DND-41 (cell line): ENCODE data around the gene CEP152.

ENCODE experiments used
- ATAC-seq: fragments of 200-7000 bp; cut with Tn5 transposase; 3 replicates; pipeline ENCODE4 v1.9.1; 2021; ENCODE audit warnings: low read depth; ENCODE audit not compliant: insufficient read depth
- DNase-seq: peaks from one replicate; pipeline ENCODE4 v3.0.0-alpha.2; 2020
- H2AFZ ChIP-seq: 2 replicates; pipeline ENCODE4 v1.6.0; 2012; ENCODE audit warnings: low read depth, low read length
- H3K27ac ChIP-seq: 2 replicates; pipeline ENCODE4 v1.5.1; 2012; ENCODE audit warnings: low read length, inconsistent platforms
- H3K27me3 ChIP-seq: fragments of 200-600 bp; sonication (generic); 2 replicates; pipeline ENCODE4 v1.6.0; 2012; ENCODE audit warnings: low read length, mild to moderate bottlenecking, inconsistent platforms; ENCODE audit not compliant: insufficient read depth, poor library complexity
- H3K36me3 ChIP-seq: 2 replicates; pipeline ENCODE4 v1.5.1; 2012; ENCODE audit warnings: low read length, inconsistent platforms; ENCODE audit not compliant: insufficient read depth
- H3K4me1 ChIP-seq: 2 replicates; pipeline ENCODE4 v1.5.1; 2012; ENCODE audit warnings: mild to moderate bottlenecking, low read length; ENCODE audit not compliant: insufficient read depth
- H3K4me2 ChIP-seq: 2 replicates; pipeline ENCODE4 v1.6.0; 2012; ENCODE audit warnings: mild to moderate bottlenecking, moderate library complexity, low read length, inconsistent platforms; ENCODE audit not compliant: insufficient read depth
- H3K4me3 ChIP-seq, 2 experiments: fragments of 200-600 bp in 1 of 2; shearing (Covaris generic) in 1 of 2; 2 replicates each; pipeline ENCODE4 v1.5.1; 2012 to 2016; ENCODE audit warnings: inconsistent platforms in 2 of 2, low read length in 2 of 2, mild to moderate bottlenecking in 2 of 2, low read depth in 1 of 2, moderate library complexity in 1 of 2
- H3K79me2 ChIP-seq: 2 replicates; pipeline ENCODE4 v1.6.0; 2012; ENCODE audit warnings: low read length, inconsistent platforms; ENCODE audit not compliant: insufficient read depth
- H3K9ac ChIP-seq: 2 replicates; pipeline ENCODE4 v1.6.0; 2012; ENCODE audit warnings: low read depth, mild to moderate bottlenecking, inconsistent platforms, low read length, moderate library complexity
- H3K9me3 ChIP-seq: 2 replicates; pipeline ENCODE4 v1.5.1; 2012; ENCODE audit warnings: low read length, moderate library complexity, mild to moderate bottlenecking, inconsistent platforms; ENCODE audit not compliant: insufficient read depth, severe bottlenecking
- H4K20me1 ChIP-seq: 2 replicates; pipeline ENCODE4 v1.6.0; 2012; ENCODE audit warnings: low read length; ENCODE audit not compliant: insufficient read depth
- EZH2 ChIP-seq: IDR thresholded peaks from 3 replicates; pipeline ENCODE4 v1.6.1; 2012; ENCODE audit warnings: borderline replicate concordance, low read depth, mild to moderate bottlenecking, moderate library complexity, low read length, inconsistent platforms; ENCODE audit not compliant: severe bottlenecking
- TF ChIP-seq, protein P1 (sequence below): IDR thresholded peaks from 2 replicates; pipeline ENCODE4 v1.5.1; 2012; ENCODE audit warnings: borderline replicate concordance, low read length, moderate library complexity, mild to moderate bottlenecking; ENCODE audit not compliant: poor library complexity, severe bottlenecking; ENCODE audit errors: extremely low read depth

Gene CEP152

DNA sequence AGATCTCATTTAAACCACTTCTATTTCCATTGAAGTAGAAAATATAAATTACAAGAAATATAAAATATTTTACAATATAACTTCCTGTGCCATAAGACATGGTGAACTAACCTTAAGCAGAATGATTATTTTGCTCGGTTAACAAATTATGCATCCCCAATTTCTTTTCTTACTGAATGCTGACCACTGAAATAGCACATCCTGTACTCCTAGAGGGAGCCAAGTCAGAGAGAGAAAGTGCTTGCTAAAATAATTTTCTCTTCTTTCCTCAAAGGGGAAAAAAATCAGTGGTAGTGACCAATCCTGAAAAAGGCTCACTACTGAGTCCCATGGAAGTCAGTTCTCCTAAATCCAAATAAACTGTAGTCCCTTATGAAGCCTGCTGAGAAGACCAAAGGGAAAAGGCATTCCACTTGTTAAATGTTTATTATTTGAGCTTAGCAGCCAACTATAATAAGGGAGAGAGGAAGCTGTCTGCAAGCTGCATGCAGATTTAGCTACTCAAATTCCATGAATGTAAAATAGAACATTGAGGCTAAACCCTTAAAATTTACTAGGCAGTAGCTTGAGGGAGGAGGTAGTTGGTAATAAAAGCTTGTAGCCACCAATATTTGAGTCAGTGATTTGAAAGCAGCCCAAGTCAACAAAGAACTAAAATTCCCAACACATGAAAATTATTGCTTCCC lies 33.1 kb downstream of the CEP152 start:
- Histone ChIP-seq H2AFZ (no peak overlapping the region), H3K27ac (no peak overlapping the region), H3K9me3 (no peaks in the 10 kb centered on the region), H3K4me1 (no peaks in the 10 kb centered on the region), H4K20me1 (no peaks in the 10 kb centered on the region), H3K36me3 (peaks cover 75% of the 10 kb centered on the region), H3K4me3 (no peak overlapping the region), H3K9ac (no peak overlapping the region), H3K4me2 (no peak overlapping the region), H3K27me3 (no peaks in the 10 kb centered on the region), H3K79me2 (no peaks in the 10 kb centered on the region)
- no peak for ATAC-seq
- TF ChIP-seq, protein P1, sequence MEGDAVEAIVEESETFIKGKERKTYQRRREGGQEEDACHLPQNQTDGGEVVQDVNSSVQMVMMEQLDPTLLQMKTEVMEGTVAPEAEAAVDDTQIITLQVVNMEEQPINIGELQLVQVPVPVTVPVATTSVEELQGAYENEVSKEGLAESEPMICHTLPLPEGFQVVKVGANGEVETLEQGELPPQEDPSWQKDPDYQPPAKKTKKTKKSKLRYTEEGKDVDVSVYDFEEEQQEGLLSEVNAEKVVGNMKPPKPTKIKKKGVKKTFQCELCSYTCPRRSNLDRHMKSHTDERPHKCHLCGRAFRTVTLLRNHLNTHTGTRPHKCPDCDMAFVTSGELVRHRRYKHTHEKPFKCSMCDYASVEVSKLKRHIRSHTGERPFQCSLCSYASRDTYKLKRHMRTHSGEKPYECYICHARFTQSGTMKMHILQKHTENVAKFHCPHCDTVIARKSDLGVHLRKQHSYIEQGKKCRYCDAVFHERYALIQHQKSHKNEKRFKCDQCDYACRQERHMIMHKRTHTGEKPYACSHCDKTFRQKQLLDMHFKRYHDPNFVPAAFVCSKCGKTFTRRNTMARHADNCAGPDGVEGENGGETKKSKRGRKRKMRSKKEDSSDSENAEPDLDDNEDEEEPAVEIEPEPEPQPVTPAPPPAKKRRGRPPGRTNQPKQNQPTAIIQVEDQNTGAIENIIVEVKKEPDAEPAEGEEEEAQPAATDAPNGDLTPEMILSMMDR = no peak
- no peak for TF ChIP-seq EZH2
- no peak for DNase-seq

DNA sequence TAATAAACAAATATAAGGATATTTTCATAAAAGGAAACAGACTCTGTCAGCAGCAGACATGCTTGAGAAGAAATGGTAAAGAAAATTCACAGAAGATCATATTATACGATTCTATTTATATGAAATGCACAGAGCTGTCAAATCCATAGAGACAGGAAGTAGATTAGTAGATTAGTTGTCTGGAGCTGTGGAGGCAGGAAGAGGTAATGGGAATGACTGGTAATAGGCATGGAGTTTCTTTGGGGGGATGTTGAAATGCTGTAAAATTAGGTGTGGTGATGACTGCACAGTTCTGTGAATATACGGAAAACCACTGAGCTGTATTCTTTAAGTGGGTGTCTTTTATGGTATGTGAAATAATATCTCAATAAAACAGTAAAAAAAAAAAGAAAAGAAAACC lies 35.3 kb downstream of the CEP152 start:
- no peaks in the 10 kb centered on the region for H3K9me3 ChIP-seq
- no peaks in the 10 kb centered on the region for H3K4me1 ChIP-seq
- no peak for DNase-seq
- H3K79me2 ChIP-seq = no peaks in the 10 kb centered on the region
- no peak overlapping the region for H3K9ac ChIP-seq
- no peaks in the 10 kb centered on the region for H3K27me3 ChIP-seq
- H4K20me1 ChIP-seq = no peaks in the 10 kb centered on the region
- no peak overlapping the region for H3K27ac ChIP-seq
- TF ChIP-seq, protein P1 = no peak
- no peak for TF ChIP-seq EZH2
- no peak overlapping the region for H2AFZ ChIP-seq
- H3K4me3 ChIP-seq = no peak overlapping the region
- H3K4me2 ChIP-seq = no peak overlapping the region
- peaks cover 76% of the 10 kb centered on the region for H3K36me3 ChIP-seq
- no peak for ATAC-seq

DNA sequence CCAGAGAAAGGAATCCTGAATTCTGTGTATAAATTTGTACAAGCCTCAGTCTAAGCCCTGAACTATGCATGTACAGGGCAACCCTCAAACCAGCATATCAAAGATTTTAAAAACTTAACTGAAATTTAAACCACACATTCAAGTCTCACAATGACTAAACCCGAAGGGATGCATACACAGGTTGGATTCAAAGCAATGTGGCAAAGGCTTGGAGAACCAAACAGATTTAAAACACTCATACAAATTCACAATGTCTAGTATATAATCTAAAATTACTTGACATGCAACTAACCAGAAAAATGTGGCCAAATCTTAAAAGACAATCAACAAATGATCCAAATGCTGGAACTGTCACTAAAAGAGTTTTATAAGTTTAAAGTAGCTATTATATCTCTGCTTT lies 36.4 kb downstream of the CEP152 start:
- Histone ChIP-seq H3K36me3 (peaks cover 76% of the 10 kb centered on the region), H3K79me2 (no peaks in the 10 kb centered on the region), H3K4me3 (no peak overlapping the region), H3K9me3 (no peaks in the 10 kb centered on the region), H3K4me2 (no peak overlapping the region), H4K20me1 (no peaks in the 10 kb centered on the region), H2AFZ (no peak overlapping the region), H3K27ac (no peak overlapping the region), H3K27me3 (no peaks in the 10 kb centered on the region), H3K9ac (no peak overlapping the region), H3K4me1 (no peaks in the 10 kb centered on the region)
- TF ChIP-seq EZH2 = no peak
- TF ChIP-seq, protein P1 = no peak
- ATAC-seq (no peak), DNase-seq (no peak)

DNA sequence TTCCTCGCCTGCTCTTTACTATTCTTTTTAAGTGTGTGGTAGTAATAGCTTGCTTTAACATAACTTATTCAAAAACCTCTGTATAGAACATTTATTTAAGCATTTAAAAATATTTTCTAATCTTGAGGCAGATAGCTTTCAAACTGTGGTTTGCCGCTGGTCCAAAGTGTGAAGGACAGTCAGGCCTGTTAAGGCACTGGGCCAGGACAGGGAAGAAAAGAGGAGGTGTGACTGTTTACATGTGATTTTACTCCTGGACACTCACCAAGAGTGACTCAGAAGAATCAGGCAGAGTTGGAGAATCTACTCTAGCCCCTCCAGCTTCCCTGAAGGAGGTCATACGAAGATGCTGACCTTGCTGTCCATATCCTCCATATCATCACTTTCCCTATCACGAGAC lies 44.7 kb downstream of the CEP152 start:
- no peak for DNase-seq
- peaks cover 81% of the 10 kb centered on the region for H3K36me3 ChIP-seq
- H3K4me3 ChIP-seq = no peak overlapping the region
- no peak overlapping the region for H2AFZ ChIP-seq
- H4K20me1 ChIP-seq = no peaks in the 10 kb centered on the region
- H3K27ac ChIP-seq = no peak overlapping the region
- no peak for ATAC-seq
- no peak overlapping the region for H3K9ac ChIP-seq
- no peaks in the 10 kb centered on the region for H3K79me2 ChIP-seq
- no peaks in the 10 kb centered on the region for H3K27me3 ChIP-seq
- TF ChIP-seq, protein P1 = no peak
- no peak for TF ChIP-seq EZH2
- no peaks in the 10 kb centered on the region for H3K9me3 ChIP-seq
- H3K4me1 ChIP-seq = no peaks in the 10 kb centered on the region
- no peak overlapping the region for H3K4me2 ChIP-seq
